Activated naive CD4-positive, alpha-beta T cell treated with anti-CD3 and anti-CD28 coated beads, Interleukin-2, amount 50 U/mL, for 16 hours (primary cell): ENCODE results near the gene PSMD4.
"Not testable (repeated sequence)": the region's sequence is repeated elsewhere in the genome, so short reads cannot be mapped to it uniquely, and the experiment has no call there.

Source experiments
- DNase-seq: peaks from one replicate; pipeline ENCODE4 v3.0.0-alpha.2; 2020

The PSMD4 gene

DNA sequence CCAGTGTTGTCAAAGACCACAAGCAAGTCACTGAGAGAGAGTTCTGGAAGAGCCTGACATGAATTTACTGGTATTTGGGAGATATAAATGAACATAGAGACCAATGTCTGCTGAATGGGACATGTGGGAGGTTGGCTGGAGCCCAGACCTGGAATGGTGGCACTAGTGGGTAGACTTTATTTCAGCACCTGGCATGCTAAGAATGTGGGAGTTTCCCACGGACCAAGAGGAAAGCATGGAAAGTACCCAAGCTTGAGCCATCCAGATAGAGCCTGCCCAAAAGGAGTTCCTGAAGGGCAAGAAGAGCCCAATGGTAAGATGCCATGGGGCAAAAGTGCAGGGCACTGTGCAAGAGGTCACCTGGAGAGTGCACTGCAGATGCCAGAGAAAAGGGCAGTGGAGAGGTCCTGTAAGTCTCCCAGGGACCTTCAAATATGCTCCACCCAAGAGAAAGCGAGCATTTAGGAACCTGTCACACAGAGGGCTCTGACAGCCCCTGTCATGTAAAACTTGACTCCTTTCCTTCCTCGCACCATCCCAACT, 19.5 kb downstream of the PSMD4 start:
- no peak for DNase-seq

DNA sequence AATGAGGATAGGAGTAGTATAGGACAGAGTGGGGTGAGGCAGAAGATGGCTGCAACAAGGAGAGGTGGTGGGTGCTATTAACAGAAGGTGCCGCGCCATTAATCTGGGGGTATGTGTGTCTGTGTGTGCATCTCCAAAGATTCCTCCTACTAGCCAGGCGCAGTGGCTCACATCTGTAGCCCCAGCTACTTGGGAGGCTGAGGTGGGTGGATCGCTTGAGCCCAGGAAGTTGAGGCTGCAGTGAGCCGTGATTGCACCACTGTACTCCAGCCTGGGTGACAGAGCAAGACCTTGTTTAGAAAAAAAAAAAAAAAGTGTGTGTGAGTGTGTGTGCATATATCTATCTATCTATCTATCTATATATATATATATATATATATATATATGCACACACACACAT, 20.8 kb downstream of the PSMD4 start:
- DNase-seq = not testable (repeated sequence)

- no peak for DNase-seq
These were observed 22.7 kb downstream of the PSMD4 start for GRCh38 chr1:151277249-151277648.

GRCh38 chr1:151281225-151281968, 26.9 kb downstream of the PSMD4 start:
- peak; percentile 93 for DNase-seq

DNA sequence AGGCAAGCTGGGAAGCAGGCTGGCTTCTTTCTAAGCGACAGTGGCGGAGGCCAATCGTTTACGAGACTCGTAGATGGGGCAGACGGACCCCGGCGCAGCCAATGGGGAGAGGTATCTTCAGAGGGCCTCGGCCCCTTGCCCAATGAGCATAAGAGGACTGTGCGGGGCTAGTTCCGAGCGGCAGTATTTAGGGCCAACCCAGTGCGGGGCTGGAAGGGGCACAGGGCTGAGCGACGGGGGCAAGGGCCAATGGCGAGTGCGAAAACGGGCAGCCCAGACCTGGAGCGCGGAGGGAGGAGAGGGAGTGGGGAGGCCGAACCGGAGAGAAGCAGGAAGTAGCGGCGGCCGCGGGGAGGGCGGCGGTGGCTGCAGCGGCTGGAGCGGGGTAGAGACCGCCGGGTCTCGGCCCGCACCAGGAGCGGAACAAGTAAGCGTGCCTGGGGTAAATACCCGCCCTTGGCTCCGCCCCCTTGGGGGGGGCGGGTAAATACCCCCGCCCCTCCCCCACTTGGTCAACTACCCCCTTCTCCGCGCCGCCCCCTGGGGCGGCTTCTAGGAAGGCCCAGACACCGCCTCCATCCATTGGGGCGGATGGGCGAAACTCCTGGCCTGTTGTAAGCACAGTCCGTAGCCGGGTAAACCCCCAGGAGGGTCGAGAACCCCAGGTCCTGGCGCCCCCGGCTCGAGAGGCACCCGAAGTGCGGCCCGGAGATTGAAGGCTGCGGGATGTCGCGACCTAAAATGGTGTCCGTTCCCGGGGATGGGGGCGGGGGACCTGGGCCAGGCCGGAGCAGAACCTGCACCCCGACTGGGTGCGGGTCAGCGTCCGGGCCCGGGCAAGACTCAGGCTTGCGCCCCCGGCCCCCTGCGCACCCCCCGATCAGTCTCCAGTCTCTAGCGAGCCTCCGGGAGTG, 27.7 kb downstream of the PSMD4 start, which contains the start of gene ZNF687:
ZNF687 (plus strand) TSS at position 331 of the 914 bp plus-strand sequence. CDS start 3,993 bp downstream, outside the sequence.
- peak; percentile 99 for DNase-seq

DNA sequence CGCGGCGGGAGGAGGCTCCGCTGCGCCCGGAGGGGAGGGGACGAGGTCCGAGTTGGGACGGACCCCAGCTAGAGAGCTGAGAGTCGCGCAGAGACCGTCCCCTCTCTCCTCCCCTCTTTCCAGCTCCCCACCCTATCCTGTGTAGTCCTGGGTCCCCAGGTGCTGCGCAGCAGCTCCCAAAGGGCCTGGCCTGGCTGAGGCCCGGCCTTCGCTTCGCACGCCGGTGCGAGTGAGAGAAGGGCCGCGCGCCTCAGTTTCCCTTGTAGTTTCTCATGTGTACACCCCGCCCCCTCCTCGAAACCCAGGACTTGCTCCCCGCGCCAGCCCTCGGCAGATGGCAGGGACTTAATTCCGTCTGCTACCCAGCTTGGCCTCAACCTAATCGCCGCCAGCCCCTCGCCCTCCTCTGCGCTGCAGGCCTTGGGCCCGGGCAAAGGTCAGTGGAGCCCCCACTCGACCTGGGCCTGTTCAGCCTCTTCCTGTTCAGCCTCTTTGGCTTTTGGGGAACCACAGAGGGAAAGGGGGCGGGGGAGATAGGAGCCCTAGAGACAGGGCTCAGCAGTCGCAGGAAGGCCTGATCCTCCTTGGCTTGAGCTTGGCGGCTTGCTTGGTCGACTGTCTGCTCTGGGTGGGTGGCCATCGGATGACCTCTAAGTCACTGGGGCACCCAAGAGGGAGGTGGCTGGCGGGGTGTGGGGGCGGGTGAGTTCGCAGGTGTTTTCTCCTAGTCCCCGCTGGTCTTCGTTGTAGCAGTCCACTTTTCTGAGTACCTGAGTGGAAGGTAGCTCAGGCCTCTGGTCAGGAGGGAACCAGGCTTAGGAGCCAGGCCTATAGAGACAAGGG, 28.6 kb downstream of the PSMD4 start:
- DNase-seq = no peak

GRCh38 chr1:151284013-151284577, 29.6 kb downstream of the PSMD4 start:
- no peak for DNase-seq

- no peak for DNase-seq
These were observed 32.2 kb downstream of the PSMD4 start for GRCh38 chr1:151286619-151287340.

DNA sequence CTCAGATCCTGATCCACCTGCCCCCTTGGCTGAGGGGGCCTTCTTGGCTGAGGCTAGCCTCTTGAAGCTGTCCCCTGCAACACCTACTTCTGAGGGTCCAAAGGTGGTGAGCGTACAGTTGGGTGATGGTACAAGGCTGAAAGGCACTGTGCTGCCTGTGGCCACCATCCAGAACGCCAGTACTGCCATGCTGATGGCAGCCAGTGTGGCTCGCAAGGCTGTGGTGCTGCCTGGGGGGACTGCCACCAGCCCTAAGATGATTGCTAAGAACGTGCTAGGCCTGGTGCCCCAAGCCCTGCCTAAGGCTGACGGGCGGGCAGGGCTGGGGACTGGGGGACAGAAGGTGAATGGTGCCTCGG, 32.8 kb downstream of the PSMD4 start:
- no peak for DNase-seq

DNA sequence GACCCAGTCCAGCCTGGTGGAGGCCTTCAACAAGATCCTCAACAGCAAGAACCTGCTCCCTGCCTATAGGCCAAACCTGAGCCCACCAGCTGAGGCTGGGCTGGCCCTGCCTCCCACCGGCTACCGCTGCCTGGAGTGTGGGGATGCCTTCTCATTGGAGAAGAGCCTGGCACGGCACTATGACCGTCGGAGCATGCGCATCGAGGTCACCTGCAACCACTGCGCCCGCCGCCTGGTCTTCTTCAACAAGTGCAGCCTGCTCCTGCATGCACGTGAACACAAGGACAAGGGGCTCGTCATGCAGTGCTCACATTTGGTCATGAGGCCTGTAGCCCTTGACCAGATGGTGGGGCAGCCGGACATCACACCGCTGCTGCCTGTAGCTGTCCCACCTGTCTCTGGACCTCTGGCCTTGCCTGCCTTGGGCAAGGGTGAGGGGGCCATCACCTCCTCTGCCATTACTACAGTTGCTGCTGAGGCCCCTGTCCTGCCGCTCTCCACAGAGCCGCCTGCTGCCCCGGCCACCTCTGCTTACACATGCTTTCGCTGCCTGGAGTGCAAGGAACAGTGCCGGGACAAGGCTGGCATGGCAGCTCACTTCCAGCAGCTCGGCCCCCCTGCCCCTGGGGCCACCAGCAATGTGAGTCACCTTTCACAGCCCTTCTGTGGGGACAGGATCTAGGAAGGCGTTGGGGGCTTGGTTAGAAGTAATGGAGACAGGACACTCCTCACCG, 33.4 kb downstream of the PSMD4 start:
- no peak for DNase-seq

GRCh38 chr1:151288502-151288901, 34.0 kb downstream of the PSMD4 start:
- DNase-seq = no peak

- no peak for DNase-seq
These were observed 34.8 kb downstream of the PSMD4 start for GRCh38 chr1:151289080-151289935.

DNA sequence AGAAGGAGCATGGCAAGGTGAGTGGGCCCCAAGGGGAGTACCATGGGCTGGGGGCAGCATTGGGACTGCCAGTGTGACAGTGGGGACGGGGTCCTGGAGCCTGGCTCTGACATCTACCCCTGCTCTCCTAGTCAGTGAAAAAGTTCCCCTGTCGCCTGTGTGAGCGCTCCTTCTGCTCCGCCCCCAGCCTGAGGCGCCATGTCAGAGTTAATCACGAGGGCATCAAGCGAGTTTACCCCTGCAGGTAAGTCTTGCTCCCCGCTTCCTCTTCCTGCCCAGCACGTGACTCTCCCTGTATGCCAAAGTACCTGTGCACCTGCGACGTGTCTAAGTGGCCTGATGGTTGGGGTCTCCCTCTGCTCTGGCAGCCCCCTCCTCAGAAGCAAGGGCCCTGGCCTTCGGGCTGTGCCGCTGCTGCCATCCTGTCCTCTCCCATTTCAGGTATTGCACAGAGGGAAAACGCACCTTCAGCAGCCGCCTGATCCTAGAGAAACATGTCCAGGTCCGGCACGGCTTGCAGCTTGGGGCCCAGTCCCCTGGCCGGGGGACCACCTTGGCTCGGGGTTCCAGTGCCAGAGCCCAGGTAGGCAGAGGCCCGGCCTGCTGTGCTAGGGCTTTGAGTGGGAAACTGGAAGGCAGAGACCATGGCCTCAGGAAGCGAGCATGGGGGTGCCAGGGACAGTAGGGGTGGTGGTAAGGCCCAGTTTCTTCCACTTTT, 35.6 kb downstream of the PSMD4 start:
- no peak for DNase-seq

GRCh38 chr1:151290709-151291303, 36.3 kb downstream of the PSMD4 start:
- no peak for DNase-seq

- no peak for DNase-seq
These were observed 37.9 kb downstream of the PSMD4 start for GRCh38 chr1:151292207-151293030.

- DNase-seq = no peak
These were observed 38.6 kb downstream of the PSMD4 start for GRCh38 chr1:151293093-151293492.

- no peak for DNase-seq
These were observed 40.4 kb downstream of the PSMD4 start for GRCh38 chr1:151294742-151295462.
